ENCODE measurements around the gene VWA3B. TPM values are rescaled to one million over a fixed set of nuclear protein-coding genes. Genes with fewer than 3 reads are reported as not detected.
"Not testable (repeated sequence)": the region's sequence is repeated elsewhere in the genome, so short reads cannot be mapped to it uniquely, and the experiment has no call there.

VWA3B gene
- total and polyA plus RNA-seq, 2 experiments from 2014 or later, result 0.80 TPM; not detected in 1

- H3K9me2 ChIP-seq (replicated peaks; ENCODE audit: insufficient read depth), result no peaks in the 10 kb centered on the region
- H3K79me2 ChIP-seq, result no peaks in the 10 kb centered on the region
- H2AFZ ChIP-seq, result no peak overlapping the region
- no peak overlapping the region for H3K27ac ChIP-seq
- no peaks in the 10 kb centered on the region for H3K4me1 ChIP-seq (ENCODE audit: insufficient read depth)
- no peaks in the 10 kb centered on the region for H3K9me3 ChIP-seq (ENCODE audit: low read depth)
- no peaks in the 10 kb centered on the region for H4K20me1 ChIP-seq (ENCODE audit: insufficient read depth, poor library complexity, severe bottlenecking)
- WGBS (ENCODE audit: low lambda C conversion rate, missing lambda C conversion rate), result 83% methylated on average over 4 of the region's 4 CpGs
- H3K4me2 ChIP-seq, result no peak overlapping the region
- DNase-seq (ENCODE audit: low spot score), result no peak
- H3K36me3 ChIP-seq (replicated peaks; ENCODE audit: insufficient read depth, low read depth), result no peaks in the 10 kb centered on the region
- no peaks in the 10 kb centered on the region for H3K27me3 ChIP-seq
- no peak overlapping the region for H3K4me3 ChIP-seq
- TF ChIP-seq EZH2 (IDR thresholded peaks at IDR 0.05; ENCODE audit: borderline replicate concordance) (no peak), EZH2phosphoT487 (IDR thresholded peaks at IDR 0.05; ENCODE audit: low read depth, severe bottlenecking, unreplicated experiment) (no peak)
- TF ChIP-seq, protein P1, sequence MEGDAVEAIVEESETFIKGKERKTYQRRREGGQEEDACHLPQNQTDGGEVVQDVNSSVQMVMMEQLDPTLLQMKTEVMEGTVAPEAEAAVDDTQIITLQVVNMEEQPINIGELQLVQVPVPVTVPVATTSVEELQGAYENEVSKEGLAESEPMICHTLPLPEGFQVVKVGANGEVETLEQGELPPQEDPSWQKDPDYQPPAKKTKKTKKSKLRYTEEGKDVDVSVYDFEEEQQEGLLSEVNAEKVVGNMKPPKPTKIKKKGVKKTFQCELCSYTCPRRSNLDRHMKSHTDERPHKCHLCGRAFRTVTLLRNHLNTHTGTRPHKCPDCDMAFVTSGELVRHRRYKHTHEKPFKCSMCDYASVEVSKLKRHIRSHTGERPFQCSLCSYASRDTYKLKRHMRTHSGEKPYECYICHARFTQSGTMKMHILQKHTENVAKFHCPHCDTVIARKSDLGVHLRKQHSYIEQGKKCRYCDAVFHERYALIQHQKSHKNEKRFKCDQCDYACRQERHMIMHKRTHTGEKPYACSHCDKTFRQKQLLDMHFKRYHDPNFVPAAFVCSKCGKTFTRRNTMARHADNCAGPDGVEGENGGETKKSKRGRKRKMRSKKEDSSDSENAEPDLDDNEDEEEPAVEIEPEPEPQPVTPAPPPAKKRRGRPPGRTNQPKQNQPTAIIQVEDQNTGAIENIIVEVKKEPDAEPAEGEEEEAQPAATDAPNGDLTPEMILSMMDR (IDR thresholded peaks at IDR 0.05; ENCODE audit: poor library complexity), result no peak
Measured at GRCh38 chr2:98314251-98314650, 227.3 kb downstream of the VWA3B start.

DNA sequence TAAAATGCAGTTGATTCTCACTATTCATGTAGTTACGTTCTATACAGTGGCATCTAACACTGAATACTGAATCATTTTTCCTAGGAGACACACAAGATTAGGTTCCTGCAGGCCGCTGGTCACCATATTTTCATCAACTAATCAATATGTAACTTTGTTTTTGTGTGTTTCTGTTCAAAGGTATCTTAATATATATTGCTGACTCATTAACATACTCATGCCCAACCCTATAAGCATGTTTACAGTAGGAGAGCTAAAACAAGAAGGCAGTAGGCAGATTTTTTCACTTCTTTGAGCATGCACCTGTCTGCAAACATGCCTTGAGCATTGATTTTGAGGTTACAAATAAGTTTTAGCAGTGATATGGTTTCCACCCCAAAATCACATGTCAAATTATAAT is 229.0 kb downstream of the VWA3B start:
- H3K4me1 ChIP-seq (ENCODE audit: insufficient read depth), result no peaks in the 10 kb centered on the region
- WGBS (ENCODE audit: low lambda C conversion rate, missing lambda C conversion rate), result 84% methylated on average over 2 of the region's 2 CpGs
- no peak overlapping the region for H3K27ac ChIP-seq

DNA sequence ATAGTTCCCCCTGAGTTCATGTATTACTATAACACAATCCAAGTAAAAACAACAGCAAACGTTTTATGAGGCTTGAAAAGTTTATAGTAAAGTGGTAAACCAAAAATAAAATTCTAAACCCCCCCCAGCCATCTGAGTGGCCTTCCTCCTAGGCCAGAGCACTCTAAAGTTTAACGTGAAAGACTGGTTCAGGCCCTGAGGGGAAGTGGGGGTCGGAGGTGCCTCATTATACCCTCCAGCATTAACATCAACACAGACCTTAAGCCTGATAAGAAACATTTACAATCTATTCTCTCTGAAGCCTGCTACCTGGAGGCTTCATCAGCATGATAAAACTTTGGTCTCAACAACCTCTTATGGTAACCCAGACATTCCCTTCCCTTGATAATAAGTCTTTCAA is 230.2 kb downstream of the VWA3B start:
- no peaks in the 10 kb centered on the region for H4K20me1 ChIP-seq (ENCODE audit: insufficient read depth, poor library complexity, severe bottlenecking)
- 13% methylated on average over 3 of the region's 3 CpGs for WGBS (ENCODE audit: low lambda C conversion rate, missing lambda C conversion rate)
- H3K36me3 ChIP-seq (replicated peaks; ENCODE audit: insufficient read depth, low read depth), result no peaks in the 10 kb centered on the region
- no peak overlapping the region for H3K4me3 ChIP-seq
- no peak for TF ChIP-seq EZH2phosphoT487 (IDR thresholded peaks at IDR 0.05; ENCODE audit: low read depth, severe bottlenecking, unreplicated experiment)
- TF ChIP-seq, protein P1 (IDR thresholded peaks at IDR 0.05; ENCODE audit: poor library complexity), result no peak
- no peak for TF ChIP-seq EZH2 (IDR thresholded peaks at IDR 0.05; ENCODE audit: borderline replicate concordance)
- H3K79me2 ChIP-seq, result no peaks in the 10 kb centered on the region
- no peak overlapping the region for H3K27ac ChIP-seq
- H3K9me3 ChIP-seq (ENCODE audit: low read depth), result no peaks in the 10 kb centered on the region
- DNase-seq (ENCODE audit: low spot score), result no peak
- no peaks in the 10 kb centered on the region for H3K4me1 ChIP-seq (ENCODE audit: insufficient read depth)
- no peaks in the 10 kb centered on the region for H3K27me3 ChIP-seq
- H2AFZ ChIP-seq, result no peak overlapping the region
- no peak overlapping the region for H3K4me2 ChIP-seq
- H3K9me2 ChIP-seq (replicated peaks; ENCODE audit: insufficient read depth), result no peaks in the 10 kb centered on the region

More for the DNA sequence above, 229.0 kb downstream of the VWA3B start:
- Histone ChIP-seq H3K79me2 (no peaks in the 10 kb centered on the region), H3K36me3 (replicated peaks; ENCODE audit: insufficient read depth, low read depth) (no peaks in the 10 kb centered on the region), H4K20me1 (ENCODE audit: insufficient read depth, poor library complexity, severe bottlenecking) (no peaks in the 10 kb centered on the region), H3K9me2 (replicated peaks; ENCODE audit: insufficient read depth) (no peaks in the 10 kb centered on the region), H3K27me3 (no peaks in the 10 kb centered on the region), H3K4me3 (no peak overlapping the region), H2AFZ (no peak overlapping the region), H3K4me2 (no peak overlapping the region), H3K9me3 (ENCODE audit: low read depth) (no peaks in the 10 kb centered on the region)
- TF ChIP-seq EZH2 (IDR thresholded peaks at IDR 0.05; ENCODE audit: borderline replicate concordance) (no peak), EZH2phosphoT487 (IDR thresholded peaks at IDR 0.05; ENCODE audit: low read depth, severe bottlenecking, unreplicated experiment) (no peak)
- TF ChIP-seq, protein P1 (IDR thresholded peaks at IDR 0.05; ENCODE audit: poor library complexity), result no peak
- DNase-seq (ENCODE audit: low spot score), result no peak

GRCh38 chr2:98320171-98320570 is 233.2 kb downstream of the VWA3B start:
- H3K79me2 ChIP-seq; H2AFZ ChIP-seq; H3K27me3 ChIP-seq; H3K4me1 ChIP-seq (ENCODE audit: insufficient read depth); H3K4me2 ChIP-seq; H3K9me3 ChIP-seq (ENCODE audit: low read depth); H4K20me1 ChIP-seq (ENCODE audit: insufficient read depth, poor library complexity, severe bottlenecking); DNase-seq (ENCODE audit: low spot score); H3K27ac ChIP-seq; H3K9me2 ChIP-seq (replicated peaks; ENCODE audit: insufficient read depth); H3K36me3 ChIP-seq (replicated peaks; ENCODE audit: insufficient read depth, low read depth); H3K4me3 ChIP-seq: not testable (repeated sequence)
- 76% methylated on average over 3 of the region's 3 CpGs for WGBS (ENCODE audit: low lambda C conversion rate, missing lambda C conversion rate)
